ENCODE data around the gene FKBP9. TPM values are rescaled to one million over a fixed set of nuclear protein-coding genes. Genes with fewer than 3 reads are reported as not detected.

FKBP9 gene
- total and polyA plus RNA-seq, 2 experiments from 2014 or later, result 88.8 to 109 TPM

- Histone ChIP-seq H3K9me2 (replicated peaks; ENCODE audit: insufficient read depth) (no peaks in the 10 kb centered on the region), H2AFZ (no peak overlapping the region), H3K27me3 (no peaks in the 10 kb centered on the region), H3K79me2 (peaks cover 97% of the 10 kb centered on the region), H4K20me1 (ENCODE audit: insufficient read depth, poor library complexity, severe bottlenecking) (no peaks in the 10 kb centered on the region), H3K4me1 (ENCODE audit: insufficient read depth) (no peaks in the 10 kb centered on the region), H3K4me3 (no peak overlapping the region), H3K4me2 (peak overlapping the region; percentile 37), H3K27ac (peak overlapping the region; percentile 40), H3K36me3 (replicated peaks; ENCODE audit: insufficient read depth, low read depth) (no peaks in the 10 kb centered on the region), H3K9me3 (ENCODE audit: low read depth) (no peaks in the 10 kb centered on the region)
- 22% methylated on average over 1 of the region's 1 CpG for WGBS (ENCODE audit: low lambda C conversion rate, missing lambda C conversion rate)
- peak; percentile 56 for DNase-seq (ENCODE audit: low spot score)
- TF ChIP-seq EZH2 (IDR thresholded peaks at IDR 0.05; ENCODE audit: borderline replicate concordance) (no peak), EZH2phosphoT487 (IDR thresholded peaks at IDR 0.05; ENCODE audit: low read depth, severe bottlenecking, unreplicated experiment) (no peak), CTCF (IDR thresholded peaks at IDR 0.05; ENCODE audit: poor library complexity) (peak; percentile 82)
Measured at GRCh38 chr7:33050535-33051318, 93.5 kb downstream of the FKBP9 start.

- H2AFZ ChIP-seq, result no peak overlapping the region
- H3K4me3 ChIP-seq, result no peak overlapping the region
- H3K36me3 ChIP-seq (replicated peaks; ENCODE audit: insufficient read depth, low read depth), result no peaks in the 10 kb centered on the region
- H3K9me3 ChIP-seq (ENCODE audit: low read depth), result no peaks in the 10 kb centered on the region
- H3K79me2 ChIP-seq, result peaks cover 97% of the 10 kb centered on the region
- no peaks in the 10 kb centered on the region for H3K27me3 ChIP-seq
- no peaks in the 10 kb centered on the region for H3K9me2 ChIP-seq (replicated peaks; ENCODE audit: insufficient read depth)
- H4K20me1 ChIP-seq (ENCODE audit: insufficient read depth, poor library complexity, severe bottlenecking), result no peaks in the 10 kb centered on the region
- no peaks in the 10 kb centered on the region for H3K4me1 ChIP-seq (ENCODE audit: insufficient read depth)
- H3K27ac ChIP-seq, result no peak overlapping the region
- TF ChIP-seq CTCF (IDR thresholded peaks at IDR 0.05; ENCODE audit: poor library complexity) (no peak), EZH2 (IDR thresholded peaks at IDR 0.05; ENCODE audit: borderline replicate concordance) (no peak), EZH2phosphoT487 (IDR thresholded peaks at IDR 0.05; ENCODE audit: low read depth, severe bottlenecking, unreplicated experiment) (no peak)
- WGBS (ENCODE audit: low lambda C conversion rate, missing lambda C conversion rate), result 78% methylated on average over 1 of the region's 1 CpG
- no peak overlapping the region for H3K4me2 ChIP-seq
- no peak for DNase-seq (ENCODE audit: low spot score)
Measured at GRCh38 chr7:33053721-33054120, 96.5 kb downstream of the FKBP9 start.

- Histone ChIP-seq H4K20me1 (ENCODE audit: insufficient read depth, poor library complexity, severe bottlenecking) (no peaks in the 10 kb centered on the region), H3K9me3 (ENCODE audit: low read depth) (no peaks in the 10 kb centered on the region), H3K4me2 (no peak overlapping the region), H3K4me3 (no peak overlapping the region), H3K27ac (no peak overlapping the region), H3K9me2 (replicated peaks; ENCODE audit: insufficient read depth) (no peaks in the 10 kb centered on the region), H3K79me2 (peaks cover 97% of the 10 kb centered on the region), H3K4me1 (ENCODE audit: insufficient read depth) (no peaks in the 10 kb centered on the region), H2AFZ (no peak overlapping the region), H3K27me3 (no peaks in the 10 kb centered on the region), H3K36me3 (replicated peaks; ENCODE audit: insufficient read depth, low read depth) (no peaks in the 10 kb centered on the region)
- WGBS (ENCODE audit: low lambda C conversion rate, missing lambda C conversion rate), result 96% methylated on average over 2 of the region's 2 CpGs
- no peak for TF ChIP-seq EZH2phosphoT487 (IDR thresholded peaks at IDR 0.05; ENCODE audit: low read depth, severe bottlenecking, unreplicated experiment)
- no peak for DNase-seq (ENCODE audit: low spot score)
Measured at GRCh38 chr7:33054261-33054964, 97.2 kb downstream of the FKBP9 start.

- H3K27me3 ChIP-seq, result no peaks in the 10 kb centered on the region
- H3K4me2 ChIP-seq, result no peak overlapping the region
- H3K36me3 ChIP-seq (replicated peaks; ENCODE audit: insufficient read depth, low read depth), result no peaks in the 10 kb centered on the region
- H3K79me2 ChIP-seq, result peaks cover 97% of the 10 kb centered on the region
- TF ChIP-seq EZH2 (IDR thresholded peaks at IDR 0.05; ENCODE audit: borderline replicate concordance), result no peak
- TF ChIP-seq EZH2phosphoT487 (IDR thresholded peaks at IDR 0.05; ENCODE audit: low read depth, severe bottlenecking, unreplicated experiment), result no peak
- TF ChIP-seq CTCF (IDR thresholded peaks at IDR 0.05; ENCODE audit: poor library complexity), result no peak
- no peaks in the 10 kb centered on the region for H3K4me1 ChIP-seq (ENCODE audit: insufficient read depth)
- no peak overlapping the region for H3K4me3 ChIP-seq
- H3K27ac ChIP-seq, result no peak overlapping the region
- DNase-seq (ENCODE audit: low spot score), result no peak
- H4K20me1 ChIP-seq (ENCODE audit: insufficient read depth, poor library complexity, severe bottlenecking), result no peaks in the 10 kb centered on the region
- H3K9me3 ChIP-seq (ENCODE audit: low read depth), result no peaks in the 10 kb centered on the region
- H3K9me2 ChIP-seq (replicated peaks; ENCODE audit: insufficient read depth), result no peaks in the 10 kb centered on the region
- 95% methylated on average over 5 of the region's 5 CpGs for WGBS (ENCODE audit: low lambda C conversion rate, missing lambda C conversion rate)
- H2AFZ ChIP-seq, result no peak overlapping the region
Measured at GRCh38 chr7:33055158-33055557, 97.9 kb downstream of the FKBP9 start.

All from hepatocyte (in vitro differentiated cells).